IPS DF 6.9 (cell line): ENCODE measurements around the gene APEX2.

Source experiments
- DNase-seq: peaks from one replicate; pipeline ENCODE4 v3.0.0-alpha.2; 2013; ENCODE audit warnings: low read depth, low spot score
- H3K27ac ChIP-seq: one replicate; pipeline ENCODE4 v1.5.1; 2013; ENCODE audit warnings: low read length, control low read depth
- H3K27me3 ChIP-seq: 2 replicates; pipeline ENCODE4 v1.6.1; 2013; ENCODE audit warnings: mild to moderate bottlenecking, low read length; ENCODE audit not compliant: control insufficient read depth, insufficient read depth
- H3K36me3 ChIP-seq: 2 replicates; pipeline ENCODE4 v1.6.1; 2013; ENCODE audit warnings: low read length; ENCODE audit not compliant: control insufficient read depth, insufficient read depth
- H3K4me1 ChIP-seq: 2 replicates; pipeline ENCODE4 v1.6.1; 2013; ENCODE audit warnings: low read length; ENCODE audit not compliant: control insufficient read depth, insufficient read depth
- H3K4me3 ChIP-seq: 2 replicates; pipeline ENCODE4 v1.5.1; 2013; ENCODE audit warnings: mild to moderate bottlenecking, low read length
- H3K9me3 ChIP-seq: 2 replicates; pipeline ENCODE4 v1.6.1; 2013; ENCODE audit warnings: low read length, inconsistent platforms; ENCODE audit not compliant: control insufficient read depth, insufficient read depth
- WGBS: extraction: QIAGEN DNeasy Blood & Tissue Kit; methylation state at CpG from one replicate; pipeline ENCODE4 v1.1.7; 2013; ENCODE audit warnings: mixed read lengths, missing lambda C conversion rate; ENCODE audit not compliant: insufficient read length, insufficient coverage; 5-methylcytosine and 5-hydroxymethylcytosine counted together

The APEX2 gene

DNA sequence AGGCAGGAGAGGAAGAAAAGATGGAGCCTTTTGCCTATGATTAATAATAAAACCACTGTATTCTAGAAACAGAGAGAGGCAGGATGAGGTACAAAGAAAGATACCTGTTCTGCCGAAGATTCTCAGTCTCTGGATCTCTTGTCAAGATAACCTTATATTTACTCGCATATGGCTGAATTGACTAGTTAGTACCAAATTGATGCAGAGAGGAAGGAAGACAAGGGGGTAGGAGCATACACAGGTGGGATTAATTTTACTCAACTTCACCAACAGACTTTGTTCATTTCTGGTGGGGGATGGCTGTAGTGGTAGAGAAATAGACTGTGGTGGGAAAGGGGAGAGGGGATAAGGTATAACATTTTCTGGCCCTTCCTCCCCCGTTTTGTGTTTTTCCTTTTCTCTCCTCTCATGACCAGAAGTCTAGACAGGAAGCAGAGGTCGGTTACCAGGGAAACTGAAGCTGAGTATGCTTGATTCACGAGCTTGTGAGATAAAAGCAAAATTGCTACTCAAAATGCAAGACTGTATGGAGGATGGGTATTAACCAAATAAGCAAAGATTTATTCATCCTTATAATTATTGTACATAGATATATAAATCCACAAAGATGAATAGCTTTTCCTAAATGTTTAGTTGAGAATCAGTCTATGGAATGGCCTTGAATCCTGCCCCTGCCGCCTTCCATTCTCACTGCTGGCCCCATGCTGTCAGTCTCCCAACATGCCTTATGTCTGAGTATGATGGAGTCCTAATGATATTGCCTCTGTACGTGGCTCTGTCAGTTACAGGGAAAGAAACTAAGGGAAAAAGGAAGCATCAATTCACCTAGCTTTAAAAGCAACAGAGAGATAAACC is 56.9 kb downstream of the APEX2 start:
- Histone ChIP-seq H3K4me1 (no peaks in the 10 kb centered on the region), H3K36me3 (no peaks in the 10 kb centered on the region), H3K9me3 (no peaks in the 10 kb centered on the region), H3K27ac (no peak overlapping the region), H3K27me3 (no peaks in the 10 kb centered on the region), H3K4me3 (no peak overlapping the region)
- WGBS: no CpG with 5 or more reads among the region's 7 CpGs
- DNase-seq: no peak

DNA sequence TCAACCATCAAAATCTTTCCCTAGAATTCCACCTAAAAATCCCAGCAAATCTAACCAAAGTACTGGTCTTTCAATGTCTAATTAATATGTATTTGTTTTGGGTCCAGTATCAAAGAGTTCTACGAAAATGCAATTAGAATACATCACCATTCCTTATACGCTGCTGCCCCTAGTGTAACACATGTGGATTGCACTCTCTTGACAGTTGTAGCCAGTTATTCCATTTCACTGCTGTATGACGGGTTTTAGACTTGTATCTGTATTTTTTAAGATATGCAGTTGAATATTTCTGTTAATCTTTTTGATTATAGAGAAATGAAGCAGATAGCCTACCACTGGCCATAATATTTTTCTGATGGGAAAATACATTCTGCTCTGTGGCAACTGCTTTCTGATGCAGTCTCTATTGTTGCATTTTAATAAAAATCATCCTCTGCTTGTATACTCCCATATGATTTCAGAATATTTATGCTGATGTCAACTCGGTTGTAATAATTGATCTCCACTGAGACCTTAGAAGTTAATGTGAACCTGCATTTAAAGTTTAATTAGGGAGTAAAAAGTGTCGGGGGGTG is 57.6 kb downstream of the APEX2 start:
- Histone ChIP-seq H3K4me1 (no peaks in the 10 kb centered on the region), H3K36me3 (no peaks in the 10 kb centered on the region), H3K27me3 (no peaks in the 10 kb centered on the region), H3K9me3 (no peaks in the 10 kb centered on the region), H3K4me3 (no peak overlapping the region), H3K27ac (no peak overlapping the region)
- no CpG with 5 or more reads among the region's 5 CpGs for WGBS
- DNase-seq: no peak
